HuH-7 (cell line): ENCODE results near the gene ASZ1.

Source experiments
- DNase-seq: peaks from one replicate; pipeline ENCODE4 v3.0.0; 2011; ENCODE audit warnings: low spot score

Gene ASZ1

GRCh38 chr7:117338020-117338419 lies 89.3 kb downstream of the ASZ1 start:
- DNase-seq = no peak

GRCh38 chr7:117333168-117333567 lies 94.1 kb downstream of the ASZ1 start:
- no peak for DNase-seq

GRCh38 chr7:117332031-117332430 lies 95.3 kb downstream of the ASZ1 start:
- DNase-seq = no peak

- DNase-seq = no peak
Observed at GRCh38 chr7:117325836-117326235, 101.5 kb downstream of the ASZ1 start.

- no peak for DNase-seq
Observed at GRCh38 chr7:117324960-117325359, 102.3 kb downstream of the ASZ1 start.

- no peak for DNase-seq
Observed at GRCh38 chr7:117323851-117324711, 103.2 kb downstream of the ASZ1 start.

- DNase-seq = no peak
Observed at GRCh38 chr7:117323305-117323850, 103.9 kb downstream of the ASZ1 start.

GRCh38 chr7:117322741-117323304 lies 104.5 kb downstream of the ASZ1 start, which contains the start of gene WNT2:
Gene WNT2, minus strand, starts transcription at chr7:117323058. Its CDS starts 69 bp downstream, at chr7:117322989.
- no peak for DNase-seq

- no peak for DNase-seq
Observed at GRCh38 chr7:117320523-117320922, 106.8 kb downstream of the ASZ1 start.

GRCh38 chr7:117319181-117319580 lies 108.1 kb downstream of the ASZ1 start:
- no peak for DNase-seq

GRCh38 chr7:117313582-117313981 lies 113.7 kb downstream of the ASZ1 start:
- no peak for DNase-seq
